ENCODE measurements around the gene F10.

- TF ChIP-seq GABPA (IDR thresholded peaks at IDR 0.05; ENCODE audit: low read depth), result no peak
- TF ChIP-seq CTCF (IDR thresholded peaks at IDR 0.05), result no peak
- TF ChIP-seq USF2 (IDR thresholded peaks at IDR 0.05; ENCODE audit: borderline replicate concordance, low read depth, low read length), result no peak
- no peak for TF ChIP-seq JUND (IDR thresholded peaks at IDR 0.05)
- no peak for TF ChIP-seq TAF1 (IDR thresholded peaks at IDR 0.05; ENCODE audit: borderline replicate concordance, low read depth, low read length)
- no peak for TF ChIP-seq USF1 (IDR thresholded peaks at IDR 0.05; ENCODE audit: borderline replicate concordance, low read depth)
- TF ChIP-seq MEF2A (IDR thresholded peaks at IDR 0.05; ENCODE audit: borderline replicate concordance, low read depth), result no peak
- TF ChIP-seq MAX (IDR thresholded peaks at IDR 0.05; ENCODE audit: low read depth), result no peak
- no peak for TF ChIP-seq POLR2AphosphoS5 (IDR thresholded peaks at IDR 0.05; ENCODE audit: low read depth, low read length)
- TF ChIP-seq RXRA (IDR thresholded peaks at IDR 0.05; ENCODE audit: borderline replicate concordance, low read depth), result no peak
Measured at GRCh38 chr13:113135281-113135760, 12.7 kb downstream of the F10 start.
